BE2C (cell line): Measurements from ENCODE around the gene UNKL.

Experiments used
- DNase-seq: peaks from one replicate; pipeline ENCODE4 v3.0.0-alpha.2; 2020
- H3K27me3 ChIP-seq: fragments of 250-450 bp; sonication (Bioruptor Pico); 2 replicates; pipeline ENCODE4 v1.5.1; 2020; ENCODE audit warnings: mild to moderate bottlenecking
- H3K36me3 ChIP-seq: fragments of 250-450 bp; sonication (Bioruptor Pico); 2 replicates; pipeline ENCODE4 v1.5.1; 2020; ENCODE audit warnings: mild to moderate bottlenecking
- H3K4me1 ChIP-seq: fragments of 250-450 bp; sonication (Bioruptor Pico); 2 replicates; pipeline ENCODE4 v1.5.1; 2020
- H3K4me3 ChIP-seq: 2 replicates; pipeline ENCODE4 v1.5.1; 2011; ENCODE audit warnings: low read depth, low read length
- H3K9me3 ChIP-seq: fragments of 250-450 bp; sonication (Bioruptor Pico); 2 replicates; pipeline ENCODE4 v1.5.1; 2020
- TF ChIP-seq, protein P1 (sequence below): IDR thresholded peaks from 2 replicates; pipeline ENCODE4 v1.5.1; 2012; ENCODE audit warnings: mild to moderate bottlenecking, low read depth, low read length

UNKL gene

GRCh38 chr16:1438229-1439057, 23.9 kb upstream of the UNKL start:
- Histone ChIP-seq H3K27me3 (no peaks in the 10 kb centered on the region), H3K36me3 (no peaks in the 10 kb centered on the region), H3K4me1 (peaks cover 6% of the 10 kb centered on the region; the same call in 1 of the 2 replicates), H3K9me3 (no peaks in the 10 kb centered on the region), H3K4me3 (no peak overlapping the region)
- TF ChIP-seq, protein P1, sequence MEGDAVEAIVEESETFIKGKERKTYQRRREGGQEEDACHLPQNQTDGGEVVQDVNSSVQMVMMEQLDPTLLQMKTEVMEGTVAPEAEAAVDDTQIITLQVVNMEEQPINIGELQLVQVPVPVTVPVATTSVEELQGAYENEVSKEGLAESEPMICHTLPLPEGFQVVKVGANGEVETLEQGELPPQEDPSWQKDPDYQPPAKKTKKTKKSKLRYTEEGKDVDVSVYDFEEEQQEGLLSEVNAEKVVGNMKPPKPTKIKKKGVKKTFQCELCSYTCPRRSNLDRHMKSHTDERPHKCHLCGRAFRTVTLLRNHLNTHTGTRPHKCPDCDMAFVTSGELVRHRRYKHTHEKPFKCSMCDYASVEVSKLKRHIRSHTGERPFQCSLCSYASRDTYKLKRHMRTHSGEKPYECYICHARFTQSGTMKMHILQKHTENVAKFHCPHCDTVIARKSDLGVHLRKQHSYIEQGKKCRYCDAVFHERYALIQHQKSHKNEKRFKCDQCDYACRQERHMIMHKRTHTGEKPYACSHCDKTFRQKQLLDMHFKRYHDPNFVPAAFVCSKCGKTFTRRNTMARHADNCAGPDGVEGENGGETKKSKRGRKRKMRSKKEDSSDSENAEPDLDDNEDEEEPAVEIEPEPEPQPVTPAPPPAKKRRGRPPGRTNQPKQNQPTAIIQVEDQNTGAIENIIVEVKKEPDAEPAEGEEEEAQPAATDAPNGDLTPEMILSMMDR: no peak
- DNase-seq: peak; percentile 56

DNA sequence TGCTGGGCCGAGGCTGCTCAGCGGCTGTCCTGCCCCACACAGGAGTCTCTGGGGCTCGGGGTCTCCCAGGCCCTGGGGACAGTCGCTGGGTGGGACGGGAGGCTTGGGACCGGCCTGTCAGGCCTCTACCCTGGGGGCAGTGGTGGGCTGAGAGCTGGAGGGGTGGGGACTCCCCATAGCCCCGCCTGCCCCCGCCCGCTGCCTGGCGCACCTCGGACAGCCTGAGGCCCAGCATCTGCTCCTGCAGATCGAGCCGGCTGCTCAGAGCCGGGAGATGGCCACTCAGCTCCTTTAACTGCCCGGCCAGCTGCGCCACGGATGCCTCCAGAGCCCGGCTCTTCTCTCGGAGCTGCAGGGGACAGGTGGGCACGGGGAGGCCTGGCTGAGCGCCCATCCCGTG, 23.1 kb upstream of the UNKL start:
- no peaks in the 10 kb centered on the region for H3K27me3 ChIP-seq
- no peak for DNase-seq
- peaks cover 6% of the 10 kb centered on the region; the same call in 1 of the 2 replicates for H3K4me1 ChIP-seq
- no peak overlapping the region for H3K4me3 ChIP-seq
- TF ChIP-seq, protein P1: no peak
- no peaks in the 10 kb centered on the region for H3K36me3 ChIP-seq
- no peaks in the 10 kb centered on the region for H3K9me3 ChIP-seq

DNA sequence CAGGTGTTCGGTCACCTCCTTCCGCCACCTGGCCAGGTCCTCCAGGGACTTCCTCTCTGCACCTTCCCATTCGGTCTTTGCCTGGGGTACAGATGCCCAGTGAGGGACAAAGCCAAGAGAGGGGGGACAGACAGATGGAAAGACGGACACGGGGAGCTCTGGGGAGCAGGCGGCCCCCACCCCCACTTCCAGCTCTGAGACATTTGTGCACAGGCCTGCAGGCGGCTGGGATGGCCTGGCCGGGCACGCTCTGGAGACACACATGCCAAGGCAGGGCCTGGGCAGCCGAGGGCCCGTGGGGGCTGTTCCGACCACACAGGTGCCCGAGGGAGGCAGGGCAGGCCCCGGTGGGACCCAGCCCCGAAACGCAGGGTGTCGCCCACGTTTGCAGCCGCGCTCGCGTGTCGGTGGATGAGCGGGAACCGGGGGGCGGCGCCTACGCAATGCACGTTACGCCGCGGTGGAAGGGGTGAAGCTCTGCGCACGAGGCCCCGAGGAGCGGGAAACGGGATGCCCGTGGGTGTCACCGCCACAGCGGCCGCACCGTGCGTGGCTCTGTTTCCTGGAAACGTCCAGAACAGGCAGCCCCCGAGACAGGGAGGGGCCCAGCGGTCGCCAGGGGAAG, 22.3 kb upstream of the UNKL start:
- no peaks in the 10 kb centered on the region for H3K27me3 ChIP-seq
- H3K36me3 ChIP-seq: no peaks in the 10 kb centered on the region
- H3K4me3 ChIP-seq: no peak overlapping the region
- H3K9me3 ChIP-seq: no peaks in the 10 kb centered on the region
- H3K4me1 ChIP-seq: peaks cover 6% of the 10 kb centered on the region; the same call in 1 of the 2 replicates
- DNase-seq: no peak
- TF ChIP-seq, protein P1: no peak

DNA sequence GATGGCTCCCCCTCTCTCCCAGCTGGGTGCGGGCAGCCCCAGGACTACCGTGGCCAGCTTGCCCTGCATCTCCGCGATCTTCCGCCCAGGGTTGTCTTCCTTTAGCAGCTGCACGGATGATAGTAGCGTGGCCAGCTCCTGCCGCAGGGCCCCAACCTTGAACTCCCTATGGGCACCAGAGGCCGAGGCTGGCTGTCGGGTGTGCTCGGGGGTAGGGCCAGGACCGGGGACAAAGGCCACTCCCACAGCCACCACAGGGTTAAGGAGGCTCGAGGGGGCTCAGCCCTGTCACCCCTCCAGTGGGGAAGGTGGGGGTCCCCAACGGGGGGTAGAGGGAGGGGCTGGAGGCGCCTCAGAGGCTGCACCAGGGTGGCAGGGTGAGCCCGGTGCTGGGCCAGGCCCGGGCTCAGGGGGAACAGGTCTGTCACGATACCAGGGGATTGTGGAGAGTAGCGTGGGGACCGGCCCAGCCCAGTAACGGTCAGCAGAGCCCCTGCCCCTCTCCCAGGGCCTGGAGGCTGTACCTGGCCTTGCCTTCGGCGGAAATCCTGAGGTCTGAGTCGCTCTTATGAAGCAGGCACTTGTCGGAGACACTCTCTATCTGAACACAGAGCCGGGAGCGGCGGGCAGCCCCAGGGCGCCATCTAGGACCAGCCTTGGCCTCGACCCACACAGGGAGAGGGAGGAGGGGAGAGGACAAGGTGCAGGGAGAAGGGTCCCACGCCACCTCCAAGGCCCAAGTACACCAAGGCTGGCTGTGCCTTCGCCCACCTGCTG, 21.6 kb upstream of the UNKL start:
- Histone ChIP-seq H3K4me1 (peaks cover 8% of the 10 kb centered on the region), H3K9me3 (no peaks in the 10 kb centered on the region), H3K36me3 (no peaks in the 10 kb centered on the region), H3K4me3 (no peak overlapping the region), H3K27me3 (no peaks in the 10 kb centered on the region)
- peak; percentile 32 for DNase-seq
- TF ChIP-seq, protein P1: no peak

GRCh38 chr16:1434644-1435592, 20.4 kb upstream of the UNKL start:
- DNase-seq: peak; percentile 20
- TF ChIP-seq, protein P1: no peak
- Histone ChIP-seq H3K36me3 (no peaks in the 10 kb centered on the region), H3K4me3 (no peak overlapping the region), H3K9me3 (no peaks in the 10 kb centered on the region), H3K4me1 (peaks cover 18% of the 10 kb centered on the region), H3K27me3 (no peaks in the 10 kb centered on the region)
